ENCODE data around the gene TNFSF9. TPM values are rescaled to one million over a fixed set of nuclear protein-coding genes. Genes with fewer than 3 reads are reported as not detected.

TNFSF9 gene
- total RNA-seq, 3 donors from 2014 or later (not counting 1 experiment from before 2014, with no cell fraction given) = 3.3 to 6.0 (median 5.6) TPM

- peaks cover 33% of the 10 kb centered on the region for H3K4me1 ChIP-seq (ENCODE audit: control insufficient read depth, insufficient read depth, low read length)
- intact Hi-C loops (cut with micrococcal nuclease) = no loop called here
- peak; percentile 87 to 92 (median 89) for ATAC-seq
- Mint-ChIP-seq H3K36me3 (no peaks in the 10 kb centered on the region), H3K4me3 (no peak overlapping the region), H3K27me3 (ENCODE audit: low read depth in 2 of 2) (no peaks in the 10 kb centered on the region), H3K9me3 (no peaks in the 10 kb centered on the region), H3K27ac (peak overlapping the region; percentile 6 to 63), H3K4me1 (peaks cover 23 to 27% of the 10 kb centered on the region in 2 donors)
- no peaks in the 10 kb centered on the region for H3K36me3 ChIP-seq (ENCODE audit: control insufficient read depth, insufficient read depth, low read length)
- DNase-seq = peak; percentile 59 to 91
- H3K9me3 ChIP-seq (ENCODE audit: control insufficient read depth, insufficient read depth, low read length) = no peaks in the 10 kb centered on the region
- no peak overlapping the region for H3K4me3 ChIP-seq (ENCODE audit: low read length)
- H3K27me3 ChIP-seq (ENCODE audit: control insufficient read depth, insufficient read depth, low read length) = no peaks in the 10 kb centered on the region
- TF ChIP-seq, protein P1, sequence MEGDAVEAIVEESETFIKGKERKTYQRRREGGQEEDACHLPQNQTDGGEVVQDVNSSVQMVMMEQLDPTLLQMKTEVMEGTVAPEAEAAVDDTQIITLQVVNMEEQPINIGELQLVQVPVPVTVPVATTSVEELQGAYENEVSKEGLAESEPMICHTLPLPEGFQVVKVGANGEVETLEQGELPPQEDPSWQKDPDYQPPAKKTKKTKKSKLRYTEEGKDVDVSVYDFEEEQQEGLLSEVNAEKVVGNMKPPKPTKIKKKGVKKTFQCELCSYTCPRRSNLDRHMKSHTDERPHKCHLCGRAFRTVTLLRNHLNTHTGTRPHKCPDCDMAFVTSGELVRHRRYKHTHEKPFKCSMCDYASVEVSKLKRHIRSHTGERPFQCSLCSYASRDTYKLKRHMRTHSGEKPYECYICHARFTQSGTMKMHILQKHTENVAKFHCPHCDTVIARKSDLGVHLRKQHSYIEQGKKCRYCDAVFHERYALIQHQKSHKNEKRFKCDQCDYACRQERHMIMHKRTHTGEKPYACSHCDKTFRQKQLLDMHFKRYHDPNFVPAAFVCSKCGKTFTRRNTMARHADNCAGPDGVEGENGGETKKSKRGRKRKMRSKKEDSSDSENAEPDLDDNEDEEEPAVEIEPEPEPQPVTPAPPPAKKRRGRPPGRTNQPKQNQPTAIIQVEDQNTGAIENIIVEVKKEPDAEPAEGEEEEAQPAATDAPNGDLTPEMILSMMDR (IDR thresholded peaks at IDR 0.05) = no peak
- H3K27ac ChIP-seq (ENCODE audit: low read length) = peak overlapping the region; percentile 74
- WGBS (ENCODE audit: insufficient coverage) = 41% methylated on average over 20 of the region's 20 CpGs
Measured at GRCh38 chr19:6521718-6522646, 8.8 kb upstream of the TNFSF9 start.

DNA sequence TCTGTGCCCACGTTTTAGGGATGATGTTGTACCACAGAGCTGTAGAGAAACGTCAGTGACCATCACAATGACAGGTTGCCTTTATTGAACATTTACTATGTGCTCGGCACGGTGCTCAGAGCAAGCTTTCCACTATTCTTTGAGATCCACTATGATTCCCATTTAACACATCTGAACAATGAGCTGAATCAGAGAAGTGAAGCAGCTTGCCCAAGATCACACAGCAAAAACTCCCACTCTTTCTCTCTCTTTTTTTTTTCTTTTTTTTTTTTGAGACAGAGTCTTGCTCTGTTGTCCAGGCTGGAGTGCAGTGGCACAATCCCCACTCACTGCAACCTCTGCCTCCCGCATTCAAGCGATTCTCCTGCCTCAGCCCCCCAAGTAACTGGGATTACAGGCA is 8.1 kb upstream of the TNFSF9 start:
- peak overlapping the region; percentile 74 for H3K27ac ChIP-seq (ENCODE audit: low read length)
- no peak for DNase-seq
- no peak for ATAC-seq
- H3K27me3 ChIP-seq (ENCODE audit: control insufficient read depth, insufficient read depth, low read length) = no peaks in the 10 kb centered on the region
- Mint-ChIP-seq H3K27me3 (ENCODE audit: low read depth in 2 of 2) (no peaks in the 10 kb centered on the region), H3K27ac (peak overlapping the region in 1 of 2 donors; percentile 63), H3K36me3 (no peaks in the 10 kb centered on the region), H3K9me3 (no peaks in the 10 kb centered on the region), H3K4me1 (peaks cover 15 to 21% of the 10 kb centered on the region in 2 donors), H3K4me3 (no peak overlapping the region)
- TF ChIP-seq, protein P1 (IDR thresholded peaks at IDR 0.05) = no peak
- WGBS (ENCODE audit: insufficient coverage) = 79% methylated on average over 6 of the region's 6 CpGs
- H3K4me1 ChIP-seq (ENCODE audit: control insufficient read depth, insufficient read depth, low read length) = peaks cover 26% of the 10 kb centered on the region
- no peaks in the 10 kb centered on the region for H3K36me3 ChIP-seq (ENCODE audit: control insufficient read depth, insufficient read depth, low read length)
- no peak overlapping the region for H3K4me3 ChIP-seq (ENCODE audit: low read length)
- H3K9me3 ChIP-seq (ENCODE audit: control insufficient read depth, insufficient read depth, low read length) = no peaks in the 10 kb centered on the region
- intact Hi-C loops (cut with micrococcal nuclease) = no loop called here

DNA sequence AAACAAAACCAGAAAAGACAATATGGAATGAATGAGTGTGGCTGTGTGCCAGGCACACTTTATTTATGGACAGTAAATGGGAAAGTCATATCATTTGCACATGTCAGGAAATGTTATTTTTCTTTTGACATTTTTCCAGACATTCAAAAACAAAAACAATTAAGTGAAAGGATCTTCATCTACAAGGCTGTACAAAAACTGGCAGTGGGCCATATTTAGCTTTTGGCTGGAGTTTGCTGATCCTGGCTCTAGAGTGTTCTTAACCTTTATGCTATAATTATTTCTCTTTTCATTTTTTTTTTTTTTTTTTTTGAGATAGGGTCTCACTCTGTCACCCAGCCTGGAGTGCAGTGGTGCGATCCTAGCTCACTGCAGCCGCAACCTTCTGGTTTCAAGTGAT is 6.5 kb upstream of the TNFSF9 start:
- Mint-ChIP-seq H3K9me3 (no peaks in the 10 kb centered on the region), H3K27me3 (ENCODE audit: low read depth in 2 of 2) (peaks cover 0 to 1% of the 10 kb centered on the region in 2 donors), H3K4me3 (no peak overlapping the region), H3K27ac (no peak overlapping the region), H3K4me1 (peaks cover 6 to 12% of the 10 kb centered on the region in 2 donors), H3K36me3 (no peaks in the 10 kb centered on the region)
- intact Hi-C loops (cut with micrococcal nuclease) = no loop called here
- ATAC-seq = no peak
- DNase-seq = no peak
- H3K36me3 ChIP-seq (ENCODE audit: control insufficient read depth, insufficient read depth, low read length) = no peaks in the 10 kb centered on the region
- TF ChIP-seq, protein P1 (IDR thresholded peaks at IDR 0.05) = no peak
- no peaks in the 10 kb centered on the region for H3K27me3 ChIP-seq (ENCODE audit: control insufficient read depth, insufficient read depth, low read length)
- no peak overlapping the region for H3K27ac ChIP-seq (ENCODE audit: low read length)
- H3K9me3 ChIP-seq (ENCODE audit: control insufficient read depth, insufficient read depth, low read length) = no peaks in the 10 kb centered on the region
- peaks cover 23% of the 10 kb centered on the region for H3K4me1 ChIP-seq (ENCODE audit: control insufficient read depth, insufficient read depth, low read length)
- WGBS (ENCODE audit: insufficient coverage) = 97% methylated on average over 2 of the region's 2 CpGs
- no peak overlapping the region for H3K4me3 ChIP-seq (ENCODE audit: low read length)
